PC-9 (cell line): ENCODE results near the gene TRAF2.

Experiments
- EZH2 ChIP-seq: fragments of 200-600 bp; sonication (generic); IDR thresholded peaks from 2 replicates; pipeline ENCODE4 v1.8.0; 2017; ENCODE audit warnings: antibody characterized with exemption, low read depth
- TF ChIP-seq, protein P1 (sequence below): fragments of 200-600 bp; sonication (generic); conservative IDR thresholded peaks from 2 replicates; pipeline ENCODE4 v1.6.1; 2017; ENCODE audit warnings: mixed run types, antibody characterized with exemption, mild to moderate bottlenecking, moderate library complexity

DNA sequence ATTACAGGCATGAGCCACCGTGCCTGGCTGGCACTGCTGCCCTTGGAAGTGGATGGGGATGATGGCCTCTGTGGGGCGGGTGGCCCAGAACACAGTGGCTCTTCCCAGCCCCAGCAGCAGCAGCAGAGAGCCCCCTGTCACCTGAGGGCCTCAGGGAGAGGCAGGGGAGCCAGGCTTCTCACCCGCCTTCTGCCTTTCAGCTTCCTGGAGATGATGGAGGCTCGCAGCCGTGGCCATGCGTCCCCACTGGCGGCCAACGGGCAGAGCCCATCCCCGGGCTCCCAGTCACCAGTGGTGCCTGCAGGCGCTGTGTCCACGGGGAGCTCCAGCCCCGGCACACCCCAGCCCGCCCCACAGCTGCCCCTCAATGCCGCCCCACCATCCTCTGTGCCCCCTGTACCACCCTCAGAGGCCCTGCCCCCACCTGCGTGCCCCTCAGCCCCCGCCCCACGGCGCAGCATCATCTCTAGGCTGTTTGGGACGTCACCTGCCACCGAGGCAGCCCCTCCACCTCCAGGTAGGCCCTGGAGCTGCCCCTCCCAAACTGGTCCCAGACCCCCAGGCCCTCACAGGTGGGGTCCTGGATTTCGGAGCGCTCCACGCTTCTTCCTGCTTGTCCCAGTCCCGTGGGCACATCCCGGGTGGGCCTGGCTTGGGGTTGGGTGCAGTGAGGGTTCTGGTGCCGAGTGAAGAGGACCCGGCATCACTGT lies 49.0 kb upstream of the TRAF2 start:
- TF ChIP-seq, protein P1, sequence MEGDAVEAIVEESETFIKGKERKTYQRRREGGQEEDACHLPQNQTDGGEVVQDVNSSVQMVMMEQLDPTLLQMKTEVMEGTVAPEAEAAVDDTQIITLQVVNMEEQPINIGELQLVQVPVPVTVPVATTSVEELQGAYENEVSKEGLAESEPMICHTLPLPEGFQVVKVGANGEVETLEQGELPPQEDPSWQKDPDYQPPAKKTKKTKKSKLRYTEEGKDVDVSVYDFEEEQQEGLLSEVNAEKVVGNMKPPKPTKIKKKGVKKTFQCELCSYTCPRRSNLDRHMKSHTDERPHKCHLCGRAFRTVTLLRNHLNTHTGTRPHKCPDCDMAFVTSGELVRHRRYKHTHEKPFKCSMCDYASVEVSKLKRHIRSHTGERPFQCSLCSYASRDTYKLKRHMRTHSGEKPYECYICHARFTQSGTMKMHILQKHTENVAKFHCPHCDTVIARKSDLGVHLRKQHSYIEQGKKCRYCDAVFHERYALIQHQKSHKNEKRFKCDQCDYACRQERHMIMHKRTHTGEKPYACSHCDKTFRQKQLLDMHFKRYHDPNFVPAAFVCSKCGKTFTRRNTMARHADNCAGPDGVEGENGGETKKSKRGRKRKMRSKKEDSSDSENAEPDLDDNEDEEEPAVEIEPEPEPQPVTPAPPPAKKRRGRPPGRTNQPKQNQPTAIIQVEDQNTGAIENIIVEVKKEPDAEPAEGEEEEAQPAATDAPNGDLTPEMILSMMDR: no peak
- no peak for TF ChIP-seq EZH2
